HL-60 (cell line): ENCODE measurements around the gene SETD4.
A peak's percentile ranks its signal among the peaks of the same experiment; 100 is the strongest.

Experiments used
- DNase-seq, 2 experiments: peaks; one replicate each; pipeline ENCODE4 v3.0.0-alpha.2; 2010 to 2020; ENCODE audit warnings: low read depth in 1 of 2, low spot score in 1 of 2
- H3K27ac ChIP-seq: fragments of 250-450 bp; sonication (Bioruptor Pico); replicated peaks from 2 replicates; pipeline ENCODE4 v1.5.1; 2020; ENCODE audit warnings: mild to moderate bottlenecking, moderate library complexity
- H3K27me3 ChIP-seq: fragments of 250-450 bp; sonication (Bioruptor Pico); 2 replicates; pipeline ENCODE4 v1.5.1; 2021; ENCODE audit warnings: mild to moderate bottlenecking, moderate library complexity; ENCODE audit not compliant: insufficient read depth, poor library complexity, severe bottlenecking
- H3K4me3 ChIP-seq: replicated peaks from 2 replicates; pipeline ENCODE4 v1.5.1; 2011; ENCODE audit warnings: mild to moderate bottlenecking, control low read depth, low read length; ENCODE audit not compliant: insufficient read depth
- CTCF ChIP-seq: IDR thresholded peaks from one replicate; pipeline ENCODE4 v1.5.1; 2011; ENCODE audit warnings: low read length, control low read depth, inconsistent platforms; ENCODE audit not compliant: insufficient read depth
- GABPA ChIP-seq: IDR thresholded peaks from 2 replicates; pipeline ENCODE4 v1.6.1; 2012; ENCODE audit warnings: low read depth
- POLR2AphosphoS5 ChIP-seq: IDR thresholded peaks from 2 replicates; pipeline ENCODE4 v1.6.1; 2012; ENCODE audit warnings: low read depth
- REST ChIP-seq: IDR thresholded peaks from 2 replicates; pipeline ENCODE4 v1.6.1; 2012; ENCODE audit warnings: low read depth; ENCODE audit not compliant: insufficient replicate concordance
- SPI1 ChIP-seq: IDR thresholded peaks from 2 replicates; pipeline ENCODE4 v1.6.1; 2012; ENCODE audit warnings: low read depth, mild to moderate bottlenecking, borderline replicate concordance

Gene SETD4

GRCh38 chr21:36072453-36073162 lies 12.3 kb upstream of the SETD4 start:
- H3K4me3 ChIP-seq: no peak overlapping the region
- no peaks in the 10 kb centered on the region for H3K27me3 ChIP-seq
- H3K27ac ChIP-seq: no peak overlapping the region
- TF ChIP-seq REST (no peak), POLR2AphosphoS5 (no peak), GABPA (no peak)
- DNase-seq: no peak

DNA sequence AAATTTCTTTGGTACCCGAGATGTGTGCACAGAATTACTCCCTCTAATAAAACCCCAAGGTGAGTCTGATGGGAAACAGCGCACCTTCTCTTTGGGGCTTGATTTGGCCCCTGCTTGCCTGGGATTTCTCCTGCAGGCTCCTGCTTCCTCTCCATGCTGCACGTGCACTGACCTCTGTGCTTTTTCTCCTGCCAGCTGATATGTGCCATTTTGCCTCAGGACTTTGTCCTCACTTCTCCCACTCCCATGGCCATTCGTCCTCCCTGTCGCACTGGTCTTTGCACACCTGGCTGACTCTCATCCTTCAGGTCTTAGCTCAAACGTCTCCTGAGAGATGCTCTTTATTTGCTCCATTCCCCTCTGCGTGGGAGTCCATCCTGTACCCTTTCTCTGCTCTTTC lies 10.7 kb upstream of the SETD4 start:
- no peaks in the 10 kb centered on the region for H3K27me3 ChIP-seq
- H3K4me3 ChIP-seq: no peak overlapping the region
- no peak for DNase-seq
- TF ChIP-seq REST: no peak
- no peak for TF ChIP-seq GABPA
- no peak for TF ChIP-seq SPI1
- TF ChIP-seq POLR2AphosphoS5: no peak
- TF ChIP-seq CTCF: no peak
- no peak overlapping the region for H3K27ac ChIP-seq

GRCh38 chr21:36069713-36070583 lies 9.6 kb upstream of the SETD4 start, which contains the start of gene CBR1:
Gene CBR1, plus strand, starts transcription at chr21:36070024. Its CDS starts 92 bp downstream, at chr21:36070116.
- no peaks in the 10 kb centered on the region for H3K27me3 ChIP-seq
- peak within 1 kb of the TSS; percentile 94 for H3K4me3 ChIP-seq
- H3K27ac ChIP-seq: peak within 1 kb of the TSS; percentile 50
- DNase-seq: peak; percentile 90 to 97
- TF ChIP-seq REST (no peak), POLR2AphosphoS5 (peak; percentile 60; the same call in 1 of the 2 replicates)
